ENCODE results near the gene FARP1. TPM values are rescaled to one million over a fixed set of nuclear protein-coding genes. Genes with fewer than 3 reads are reported as not detected.

Gene FARP1
- total and polyA plus RNA-seq, 2 of the 8 experiments (the other 6 are each of a cell fraction or from before 2014, with no cell fraction given), result 24.7 to 104 TPM

DNA sequence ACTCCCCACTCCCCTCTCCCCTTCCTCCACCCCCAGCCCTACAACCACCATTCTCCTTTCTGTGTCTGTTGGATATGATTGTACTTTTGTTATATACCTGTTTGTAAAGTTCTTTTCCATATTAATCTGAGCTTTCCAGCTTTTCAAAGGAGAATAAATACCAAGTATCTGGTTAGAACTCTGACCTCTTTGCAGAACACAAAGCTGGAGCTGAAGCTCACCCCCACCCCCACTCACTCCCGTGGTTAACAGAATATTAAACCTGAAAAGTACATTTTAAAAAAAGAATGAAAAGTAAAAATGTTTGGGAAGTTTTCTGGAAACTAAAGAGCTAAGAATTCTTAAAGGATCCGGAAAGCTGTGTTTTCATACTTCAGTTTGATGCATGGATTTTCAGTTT is 189.3 kb downstream of the FARP1 start (continued):
- TF ChIP-seq NANOG (IDR thresholded peaks at IDR 0.05; ENCODE audit: insufficient read depth, low read depth, low read length, poor library complexity, severe bottlenecking) (no peak), CBX5 (IDR thresholded peaks at IDR 0.05; ENCODE audit: low read depth, low read length) (no peak), TBP (IDR thresholded peaks at IDR 0.05; ENCODE audit: low read depth, low read length) (no peak), RBBP5 (IDR thresholded peaks at IDR 0.05; ENCODE audit: borderline replicate concordance, low read depth, low read length) (no peak), GTF2F1 (IDR thresholded peaks at IDR 0.05; ENCODE audit: borderline replicate concordance, low read depth, low read length) (no peak), JUN (IDR thresholded peaks at IDR 0.05; ENCODE audit: low read depth, low read length) (no peak)

Measured in H1 (cell line).